Natural killer cell (primary cell): Measurements from ENCODE around the gene SPAG17. TPM values are rescaled to one million over a fixed set of nuclear protein-coding genes. Genes with fewer than 3 reads are reported as not detected.

Source experiments
- ATAC-seq, 3 donors: fragments of 150-1000 bp in 2 of 3; fragments of 200-7000 bp in 1 of 3; cut with Tn5 transposase; 1 replicate in 1 of 3; 2 replicates in 2 of 3; pipeline ENCODE4 v1.10.0; 2021; ENCODE audit warnings: mild to moderate bottlenecking in 2 of 3, moderate library complexity in 2 of 3
- DNase-seq, 2 donors: peaks; one replicate each; pipeline versions ENCODE4 v3.0.0 to v3.0.0-alpha.2; 2013 to 2021; ENCODE audit warnings: mixed read lengths in 1 of 2
- H3K27ac ChIP-seq: one replicate; pipeline ENCODE4 v1.5.1; 2013; ENCODE audit warnings: mild to moderate bottlenecking, low read length
- H3K27me3 ChIP-seq: one replicate; pipeline ENCODE4 v1.6.1; 2013; ENCODE audit warnings: low read length; ENCODE audit not compliant: control insufficient read depth, insufficient read depth
- H3K36me3 ChIP-seq: one replicate; pipeline ENCODE4 v1.6.1; 2013; ENCODE audit warnings: low read length; ENCODE audit not compliant: control insufficient read depth, insufficient read depth
- H3K4me1 ChIP-seq: one replicate; pipeline ENCODE4 v1.6.1; 2013; ENCODE audit warnings: low read length; ENCODE audit not compliant: control insufficient read depth, insufficient read depth
- H3K4me3 ChIP-seq: one replicate; pipeline ENCODE4 v1.5.1; 2013; ENCODE audit warnings: low read length
- H3K9me3 ChIP-seq: one replicate; pipeline ENCODE4 v1.6.1; 2013; ENCODE audit warnings: low read length; ENCODE audit not compliant: control insufficient read depth, insufficient read depth
- H3K27ac Mint-ChIP-seq, 2 donors: one replicate each; pipeline ENCODE4 v1.8.0; 2022; ENCODE audit warnings: mild to moderate bottlenecking in 2 of 2, mixed read lengths in 2 of 2, moderate library complexity in 1 of 2
- H3K27me3 Mint-ChIP-seq, 2 donors: one replicate each; pipeline ENCODE4 v1.8.0; 2022; ENCODE audit warnings: low read depth in 2 of 2, mixed read lengths in 2 of 2
- H3K36me3 Mint-ChIP-seq: one replicate; pipeline ENCODE4 v1.8.0; 2022; ENCODE audit warnings: mixed read lengths
- H3K4me1 Mint-ChIP-seq, 2 donors: one replicate each; pipeline ENCODE4 v1.8.0; 2022; ENCODE audit warnings: mixed read lengths in 2 of 2
- H3K4me3 Mint-ChIP-seq: one replicate; pipeline ENCODE4 v1.8.0; 2022; ENCODE audit warnings: mild to moderate bottlenecking, moderate library complexity, mixed read lengths
- H3K9me3 Mint-ChIP-seq, 2 donors: one replicate each; pipeline ENCODE4 v1.8.0; 2022; ENCODE audit warnings: mixed read lengths in 2 of 2
- CTCF ChIP-seq: fragments of 200-600 bp; IDR thresholded peaks from one replicate; pipeline ENCODE4 v1.8.0; 2022; ENCODE audit warnings: antibody characterized with exemption
- WGBS: methylation state at CpG from one replicate; pipeline ENCODE4 v1.1.7; 2013; ENCODE audit warnings: missing lambda C conversion rate; ENCODE audit not compliant: insufficient coverage; 5-methylcytosine and 5-hydroxymethylcytosine counted together
- intact Hi-C: fragments of 100-400 bp; cut with micrococcal nuclease; formaldehyde crosslinking; loops from one replicate; pipeline ENCODE4 v1.14.2; 2022
- total RNA-seq, 4 donors: library from RNA; stranded (reverse); fragments of 120-200 nt in 1 of 4; gene quantifications; one replicate each; pipeline versions ENCODE4 v1.2.3 to v1.2.4, GENCODE V29; 2013 to 2022

The SPAG17 gene
- total RNA-seq, 3 donors from 2014 or later (not counting 1 experiment from before 2014, with no cell fraction given): not detected

GRCh38 chr1:117981455-117982192, 203.4 kb downstream of the SPAG17 start:
- TF ChIP-seq CTCF: no peak
- intact Hi-C loops: no loop called here
- no peak for DNase-seq
- peaks cover 8 to 13% of the 10 kb centered on the region in 2 donors for H3K27me3 Mint-ChIP-seq
- H3K27ac ChIP-seq: no peak overlapping the region
- H3K4me1 Mint-ChIP-seq: no peaks in the 10 kb centered on the region
- H3K9me3 Mint-ChIP-seq: peaks cover 0 to 2% of the 10 kb centered on the region in 2 donors
- ATAC-seq: no peak
- no peak overlapping the region for H3K27ac Mint-ChIP-seq
- H3K4me3 ChIP-seq: no peak overlapping the region
- no peaks in the 10 kb centered on the region for H3K36me3 ChIP-seq
- H3K4me3 Mint-ChIP-seq: no peak overlapping the region
- H3K27me3 ChIP-seq: no peaks in the 10 kb centered on the region
- no peaks in the 10 kb centered on the region for H3K4me1 ChIP-seq
- no peaks in the 10 kb centered on the region for H3K36me3 Mint-ChIP-seq
- H3K9me3 ChIP-seq: no peaks in the 10 kb centered on the region
- WGBS: 95% methylated on average over 2 of the region's 5 CpGs

- no peak overlapping the region for H3K4me3 Mint-ChIP-seq
- H3K27ac ChIP-seq: no peak overlapping the region
- no peaks in the 10 kb centered on the region for H3K27me3 ChIP-seq
- no peaks in the 10 kb centered on the region for H3K4me1 Mint-ChIP-seq
- 74% methylated on average over 3 of the region's 3 CpGs for WGBS
- no peak for TF ChIP-seq CTCF
- H3K27ac Mint-ChIP-seq: no peak overlapping the region
- no peak overlapping the region for H3K4me3 ChIP-seq
- H3K36me3 ChIP-seq: no peaks in the 10 kb centered on the region
- H3K9me3 ChIP-seq: no peaks in the 10 kb centered on the region
- H3K4me1 ChIP-seq: no peaks in the 10 kb centered on the region
- H3K36me3 Mint-ChIP-seq: no peaks in the 10 kb centered on the region
- ATAC-seq (peak in 1 of 3 donors; percentile 5), DNase-seq (no peak)
- peaks cover 0 to 17% of the 10 kb centered on the region in 2 donors for H3K27me3 Mint-ChIP-seq
- H3K9me3 Mint-ChIP-seq: no peaks in the 10 kb centered on the region
- intact Hi-C loops: no loop called here
These were observed 208.6 kb downstream of the SPAG17 start for GRCh38 chr1:117976381-117976780.

- H3K4me3 Mint-ChIP-seq: no peak overlapping the region
- H3K27me3 Mint-ChIP-seq: peaks cover 0 to 26% of the 10 kb centered on the region in 2 donors
- no peaks in the 10 kb centered on the region for H3K9me3 Mint-ChIP-seq
- Histone ChIP-seq H3K27me3 (no peaks in the 10 kb centered on the region), H3K4me3 (no peak overlapping the region), H3K27ac (no peak overlapping the region), H3K36me3 (no peaks in the 10 kb centered on the region), H3K4me1 (no peaks in the 10 kb centered on the region), H3K9me3 (no peaks in the 10 kb centered on the region)
- intact Hi-C loops: no loop called here
- H3K4me1 Mint-ChIP-seq: no peaks in the 10 kb centered on the region
- ATAC-seq (no peak), DNase-seq (no peak)
- no peak for TF ChIP-seq CTCF
- no peaks in the 10 kb centered on the region for H3K36me3 Mint-ChIP-seq
- H3K27ac Mint-ChIP-seq: no peak overlapping the region
These were observed 213.3 kb downstream of the SPAG17 start for GRCh38 chr1:117971777-117972176.

- no peaks in the 10 kb centered on the region for H3K9me3 Mint-ChIP-seq
- Histone ChIP-seq H3K27me3 (no peaks in the 10 kb centered on the region), H3K36me3 (no peaks in the 10 kb centered on the region), H3K27ac (no peak overlapping the region), H3K4me1 (no peaks in the 10 kb centered on the region), H3K9me3 (no peaks in the 10 kb centered on the region), H3K4me3 (no peak overlapping the region)
- no peak overlapping the region for H3K4me3 Mint-ChIP-seq
- TF ChIP-seq CTCF: no peak
- intact Hi-C loops: no loop called here
- H3K27me3 Mint-ChIP-seq: peaks cover 0 to 26% of the 10 kb centered on the region in 2 donors
- H3K36me3 Mint-ChIP-seq: no peaks in the 10 kb centered on the region
- WGBS: 96% methylated on average over 9 of the region's 9 CpGs
- no peaks in the 10 kb centered on the region for H3K4me1 Mint-ChIP-seq
- H3K27ac Mint-ChIP-seq: no peak overlapping the region
- DNase-seq: no peak
- ATAC-seq: no peak
These were observed 214.8 kb downstream of the SPAG17 start for GRCh38 chr1:117970252-117970651.
